Tibial nerve (tissue), 3 donors: ENCODE measurements around the gene ZBTB2.

Source experiments
- POLR2A ChIP-seq, 2 donors: fragments of 450-650 bp; IDR thresholded peaks; one replicate each; pipeline ENCODE4 v1.6.1; 2017; ENCODE audit warnings: antibody characterized with exemption in 2 of 2, mild to moderate bottlenecking in 2 of 2, moderate library complexity in 2 of 2
- TF ChIP-seq, protein P1 (sequence below), 5 experiments: fragments of 200-600 bp in 3 of 5; fragments of 450-650 bp in 2 of 5; sonication (generic) in 3 of 5; IDR thresholded peaks; one replicate each; pipeline ENCODE4 v1.5.1; 2016 to 2019; ENCODE audit warnings: antibody characterized with exemption in 5 of 5, mild to moderate bottlenecking in 3 of 5, moderate library complexity in 2 of 5

DNA sequence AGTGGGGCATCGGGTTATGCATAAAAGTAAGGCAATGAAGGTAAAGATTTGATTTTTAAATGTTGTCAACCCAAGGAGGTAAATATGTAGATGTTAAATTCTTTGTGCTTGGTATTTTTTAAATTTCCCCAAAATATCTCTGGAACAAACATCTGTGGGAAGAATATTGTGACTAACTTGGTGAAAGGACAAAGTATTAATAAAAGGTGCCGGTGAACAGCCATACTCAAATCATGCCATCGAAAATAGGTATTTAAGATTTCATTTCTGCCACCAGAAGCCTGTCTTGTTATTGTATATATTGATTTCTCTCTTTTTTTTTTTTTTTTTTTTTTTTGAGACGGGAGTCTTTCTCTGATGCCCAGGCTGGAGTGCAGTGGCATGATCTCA, 12.6 kb upstream of the ZBTB2 start:
- TF ChIP-seq POLR2A (IDR thresholded peaks at IDR 0.05), result no peak
- TF ChIP-seq, protein P1, sequence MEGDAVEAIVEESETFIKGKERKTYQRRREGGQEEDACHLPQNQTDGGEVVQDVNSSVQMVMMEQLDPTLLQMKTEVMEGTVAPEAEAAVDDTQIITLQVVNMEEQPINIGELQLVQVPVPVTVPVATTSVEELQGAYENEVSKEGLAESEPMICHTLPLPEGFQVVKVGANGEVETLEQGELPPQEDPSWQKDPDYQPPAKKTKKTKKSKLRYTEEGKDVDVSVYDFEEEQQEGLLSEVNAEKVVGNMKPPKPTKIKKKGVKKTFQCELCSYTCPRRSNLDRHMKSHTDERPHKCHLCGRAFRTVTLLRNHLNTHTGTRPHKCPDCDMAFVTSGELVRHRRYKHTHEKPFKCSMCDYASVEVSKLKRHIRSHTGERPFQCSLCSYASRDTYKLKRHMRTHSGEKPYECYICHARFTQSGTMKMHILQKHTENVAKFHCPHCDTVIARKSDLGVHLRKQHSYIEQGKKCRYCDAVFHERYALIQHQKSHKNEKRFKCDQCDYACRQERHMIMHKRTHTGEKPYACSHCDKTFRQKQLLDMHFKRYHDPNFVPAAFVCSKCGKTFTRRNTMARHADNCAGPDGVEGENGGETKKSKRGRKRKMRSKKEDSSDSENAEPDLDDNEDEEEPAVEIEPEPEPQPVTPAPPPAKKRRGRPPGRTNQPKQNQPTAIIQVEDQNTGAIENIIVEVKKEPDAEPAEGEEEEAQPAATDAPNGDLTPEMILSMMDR (IDR thresholded peaks at IDR 0.05), result no peak
